Measurements from ENCODE around the gene ACOT4.
"Not testable (repeated sequence)": the region's sequence is repeated elsewhere in the genome, so short reads cannot be mapped to it uniquely, and the experiment has no call there.

GRCh38 chr14:73582102-73582979 lies 9.3 kb upstream of the ACOT4 start:
- TF ChIP-seq CTCF, POLR2A, POLR2AphosphoS5, EP300 (IDR thresholded peaks at IDR 0.05): not testable (repeated sequence)

All from stomach (tissue), 4 donors.